HepG2 (cell line): ENCODE results near the gene SLC45A2. TPM values are rescaled to one million over a fixed set of nuclear protein-coding genes. Genes with fewer than 3 reads are reported as not detected.
A peak's percentile ranks its signal among the peaks of the same experiment; 100 is the strongest.

ENCODE experiments used
- ATAC-seq: fragments of 200-7000 bp; cut with Tn5 transposase; 3 replicates; pipeline ENCODE4 v1.9.1; 2020; ENCODE audit warnings: mild to moderate bottlenecking, moderate library complexity
- BruUV-seq: library from RNA; stranded (reverse); fragments of 400-500 nt; replicated peaks from 2 replicates; lab custom pipeline; 2021; lab: Mats Ljungman, UMichigan
- CTCF ChIA-PET: fragments of 300-600 bp; formaldehyde crosslinking; extraction: SDS; loops from one replicate; lab custom pipeline; 2021; ENCODE audit warnings: low total read pairs, inconsistent platforms, low intra/inter-chr PET ratio; lab: Yijun Ruan, JAX
- POLR2A ChIA-PET: fragments of 350-600 bp; sonication (Branson Sonifier 250); formaldehyde crosslinking; loops from one replicate; lab custom pipeline; 2020; ENCODE audit warnings: antibody characterized with exemption, inconsistent platforms; lab: Yijun Ruan, JAX
- DNase-seq: peaks from one replicate; pipeline ENCODE4 v3.0.0-alpha.2; 2015; ENCODE audit warnings: low spot score
- FAIRE-seq: peaks from 3 replicates; lab custom pipeline; 2011; peaks lifted over from hg19 to GRCh38; lab: Jason Lieb, UNC
- H2AFZ ChIP-seq: one replicate; pipeline ENCODE4 v1.6.1; 2011; ENCODE audit warnings: low read length, inconsistent platforms
- H3K27ac ChIP-seq: fragments of 300-600 bp; 3 replicates; pipeline ENCODE4 v1.8.0; 2011; ENCODE audit warnings: mixed run types, mild to moderate bottlenecking, mixed read lengths, low read length, inconsistent platforms; ENCODE audit not compliant: insufficient read depth; ENCODE audit errors: extremely low read length
- H3K27me3 ChIP-seq, 2 experiments: fragments of 200-600 bp in 1 of 2; 2 replicates in 1 of 2; 3 replicates in 1 of 2; pipeline versions ENCODE4 v1.6.0 to v1.8.0; 2011; ENCODE audit warnings: low read length in 2 of 2, mild to moderate bottlenecking in 2 of 2, moderate library complexity in 2 of 2, inconsistent platforms in 1 of 2; ENCODE audit not compliant: insufficient read depth in 2 of 2, control insufficient read depth in 1 of 2
- H3K36me3 ChIP-seq, 2 experiments: fragments of 200-600 bp in 1 of 2; replicated peaks in 1 of 2; 2 replicates in 1 of 2; 3 replicates in 1 of 2; pipeline versions ENCODE4 v1.5.1 to v1.8.0; 2011; ENCODE audit warnings: low read length in 2 of 2, inconsistent platforms in 1 of 2; ENCODE audit not compliant: insufficient read depth in 2 of 2, control insufficient read depth in 1 of 2
- H3K4me1 ChIP-seq: 2 replicates; pipeline ENCODE4 v1.5.1; 2012; ENCODE audit warnings: low read length, inconsistent platforms; ENCODE audit not compliant: insufficient read depth
- H3K4me2 ChIP-seq: 2 replicates; pipeline ENCODE4 v1.6.0; 2011; ENCODE audit warnings: low read depth, low read length, inconsistent platforms
- H3K4me3 ChIP-seq, 3 experiments: fragments of 200-600 bp in 1 of 3; sonication (generic), shearing (Covaris generic) in 1 of 3; replicated peaks in 1 of 3; 2 replicates each; pipeline ENCODE4 v1.5.1; 2011 to 2016; ENCODE audit warnings: low read length in 3 of 3, inconsistent platforms in 2 of 3, low read depth in 2 of 3, mild to moderate bottlenecking in 2 of 3, control low read depth in 1 of 3, mixed read lengths in 1 of 3; ENCODE audit not compliant: insufficient read depth in 1 of 3
- H3K79me2 ChIP-seq: one replicate; pipeline ENCODE4 v1.6.1; 2011; ENCODE audit warnings: low read length, inconsistent platforms; ENCODE audit not compliant: insufficient read depth
- H3K9ac ChIP-seq: 2 replicates; pipeline ENCODE4 v1.6.0; 2011; ENCODE audit warnings: mild to moderate bottlenecking, low read depth, low read length, inconsistent platforms; ENCODE audit not compliant: insufficient read depth
- H3K9me3 ChIP-seq: 2 replicates; pipeline ENCODE4 v1.5.1; 2012; ENCODE audit warnings: mild to moderate bottlenecking, low read length
- H4K20me1 ChIP-seq: 2 replicates; pipeline ENCODE4 v1.6.0; 2011; ENCODE audit warnings: inconsistent platforms, mild to moderate bottlenecking, low read length, moderate library complexity; ENCODE audit not compliant: insufficient read depth
- CC2D1A ChIP-seq: sonication (generic); formaldehyde crosslinking; IDR thresholded peaks from 2 replicates; pipeline ENCODE4 v1.8.1; 2023; ENCODE audit warnings: mild to moderate bottlenecking, missing genetic modification reagents
- CREM ChIP-seq, 2 experiments: sonication (generic) in 1 of 2; formaldehyde crosslinking in 1 of 2; IDR thresholded peaks; 2 replicates each; pipeline versions ENCODE4 v1.4.0 to v1.6.1; 2016 to 2020; ENCODE audit warnings: antibody characterized with exemption in 1 of 2, mild to moderate bottlenecking in 1 of 2, missing genetic modification reagents in 1 of 2
- HNRNPK ChIP-seq: fragments of 200-400 bp; formaldehyde crosslinking; IDR thresholded peaks from 2 replicates; pipeline ENCODE4 v1.6.1; 2018; ENCODE audit warnings: low read length, low read depth, moderate library complexity, mild to moderate bottlenecking; ENCODE audit not compliant: poor library complexity, severe bottlenecking
- JUND ChIP-seq: sonication (generic); formaldehyde crosslinking; IDR thresholded peaks from 2 replicates; pipeline ENCODE4 v1.8.0; 2022; ENCODE audit warnings: mild to moderate bottlenecking, missing genetic modification reagents
- MTA3 ChIP-seq: sonication (generic); formaldehyde crosslinking; IDR thresholded peaks from 2 replicates; pipeline ENCODE4 v1.4.0; 2020; ENCODE audit warnings: missing genetic modification reagents
- SIX1 ChIP-seq: sonication (generic); formaldehyde crosslinking; IDR thresholded peaks from 2 replicates; pipeline ENCODE4 v1.4.0; 2020; ENCODE audit warnings: missing genetic modification reagents, borderline replicate concordance
- ZNF20 ChIP-seq: sonication (generic); formaldehyde crosslinking; IDR thresholded peaks from 2 replicates; pipeline ENCODE4 v1.4.0; 2020; ENCODE audit warnings: mild to moderate bottlenecking, moderate library complexity, missing genetic modification reagents
- ZNF382 ChIP-seq: sonication (generic); formaldehyde crosslinking; IDR thresholded peaks from 2 replicates; pipeline ENCODE4 v1.5.0; 2020; ENCODE audit warnings: missing genetic modification reagents, mild to moderate bottlenecking, borderline replicate concordance
- ZNF713 ChIP-seq: sonication (generic); formaldehyde crosslinking; IDR thresholded peaks from 2 replicates; pipeline ENCODE4 v1.4.0; 2020; ENCODE audit warnings: mild to moderate bottlenecking, missing genetic modification reagents
- WGBS: methylation state at CpG from one replicate; pipeline ENCODE4 v1.1.6; 2017; ENCODE audit warnings: low lambda C conversion rate; 5-methylcytosine and 5-hydroxymethylcytosine counted together
- in situ Hi-C: cut with HindIII; loops from 2 replicates; pipeline ENCODE4 v1.10.0; 2017; ENCODE audit warnings: low pct_unique_long_range_greater_than_20kb; ENCODE audit not compliant: extremely low pct_ligation_motif_present
- intact Hi-C: fragments of 100-400 bp; cut with micrococcal nuclease; formaldehyde crosslinking; loops from one replicate; pipeline ENCODE4 v1.10.0; 2022; ENCODE audit not compliant: unreplicated experiment
- polyA plus RNA-seq, 8 experiments: library from polyadenylated mRNA; depleted of rRNA in 3 of 8; stranded (reverse) in 7 of 8; unstranded in 1 of 8; fragments of >200 nt; fragmentation: Illumina TruSeq in 4 of 8; extraction: Trizol in 4 of 8; gene quantifications; 2 replicates each; pipeline versions ENCODE4 v1.2.1 to v1.2.3, GENCODE V29; 2011 to 2016; ENCODE audit warnings: low read depth in 4 of 8, missing spikeins in 1 of 8, mixed read lengths in 1 of 8; ENCODE audit not compliant: insufficient read depth in 1 of 8
- total RNA-seq, 5 experiments: library from RNA; depleted of rRNA; stranded (reverse); fragments of >200 nt; fragmentation: Illumina TruSeq; extraction: Trizol; gene quantifications; 2 replicates each; pipeline ENCODE4 v1.2.3, GENCODE V29; 2016; ENCODE audit warnings: low read depth in 1 of 5
- TF ChIP-seq, protein P1 (sequence below): sonication (generic); formaldehyde crosslinking; IDR thresholded peaks from 2 replicates; pipeline ENCODE4 v1.5.0; 2020; ENCODE audit warnings: mild to moderate bottlenecking, missing genetic modification reagents
- TF ChIP-seq, protein P2 (sequence below): sonication (generic); formaldehyde crosslinking; conservative IDR thresholded peaks from 2 replicates; pipeline ENCODE4 v1.4.0; 2020; ENCODE audit warnings: mild to moderate bottlenecking, missing genetic modification reagents, moderate library complexity

The SLC45A2 gene
- total and polyA plus RNA-seq, 2 of the 13 experiments (the other 11 are each of a cell fraction or from before 2014, with no cell fraction given), result 0.22 to 0.24 TPM

DNA sequence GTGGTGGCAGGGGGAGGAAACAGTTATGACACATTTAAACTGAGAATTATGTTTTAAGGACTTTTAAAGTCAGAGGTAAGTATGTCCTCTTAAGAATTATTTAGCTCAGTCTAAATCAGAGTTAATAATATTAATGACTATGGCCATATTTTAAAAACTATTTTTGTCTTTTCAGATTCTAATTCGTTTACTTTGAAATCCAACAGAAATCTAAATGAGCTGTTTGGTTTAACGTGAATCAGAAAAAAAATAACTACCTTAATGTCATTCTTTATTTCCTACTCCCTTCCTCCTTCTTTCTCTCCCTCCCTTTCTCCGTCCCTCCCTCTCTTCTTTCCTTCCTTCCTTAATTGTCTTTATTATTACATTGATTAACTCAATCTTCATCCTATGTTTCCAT is 43.9 kb upstream of the SLC45A2 start:
- Histone ChIP-seq H2AFZ (no peak overlapping the region), H3K27ac (no peak overlapping the region), H3K79me2 (no peaks in the 10 kb centered on the region), H3K9me3 (no peaks in the 10 kb centered on the region), H3K4me2 (no peak overlapping the region), H3K27me3 (no peaks in the 10 kb centered on the region), H4K20me1 (no peaks in the 10 kb centered on the region), H3K4me3 (no peak overlapping the region), H3K9ac (no peak overlapping the region), H3K36me3 (peaks cover 3 to 18% of the 10 kb centered on the region in 2 experiments; a peak in 4 of 5 replicates), H3K4me1 (peaks cover 15% of the 10 kb centered on the region)
- WGBS, result 90% methylated on average over 3 of the region's 3 CpGs
- intact Hi-C loops (no loop called here), in situ Hi-C loops (no loop called here)
- BruUV-seq, result no TSS peak
- FAIRE-seq, result no peak
- ChIA-PET POLR2A (interaction anchor here (1.8 kb wide), 1 partner anchor 20 kb away, joined by 8 read pairs; the partner anchor contains the start of gene AMACR), CTCF (no interaction called here)
- no peak for ATAC-seq
- DNase-seq, result no peak
- TF ChIP-seq ZNF713 (CRISPR knock-in tag) (no peak), HNRNPK (peak; percentile 78)

DNA sequence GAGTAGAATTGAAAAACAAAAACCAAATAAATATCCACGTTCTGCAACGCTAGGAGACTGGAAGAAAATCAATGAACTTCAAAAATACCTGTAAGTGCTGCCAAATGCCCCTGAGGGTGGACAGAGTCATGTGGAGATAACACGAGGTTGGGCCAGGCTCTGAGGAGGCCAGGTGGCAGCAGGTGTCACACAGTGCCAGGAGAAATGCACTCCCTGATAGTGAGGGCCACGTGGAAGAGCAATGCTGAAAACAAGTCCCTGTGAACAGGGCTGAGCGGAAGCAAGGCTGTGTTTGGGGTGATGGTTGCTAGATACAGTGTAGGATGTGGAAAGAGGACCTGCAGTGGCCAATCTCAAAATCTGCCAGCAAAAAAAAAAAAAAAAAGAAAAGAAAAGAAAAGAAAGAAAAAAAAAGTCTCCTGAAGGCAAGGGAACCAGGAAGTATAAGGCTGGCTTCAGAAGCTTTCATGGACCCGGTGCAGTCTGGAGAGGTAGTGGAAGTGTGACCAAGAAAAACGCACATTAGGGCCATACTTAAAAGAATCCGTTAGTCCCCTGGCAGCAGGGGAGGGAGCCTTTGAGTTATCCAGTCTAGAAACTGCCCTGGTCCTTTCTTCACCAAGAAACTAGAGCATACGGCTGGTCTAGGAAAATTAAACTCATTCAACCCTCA is 41.7 kb upstream of the SLC45A2 start:
- Histone ChIP-seq H3K9me3 (no peaks in the 10 kb centered on the region), H3K27ac (no peak overlapping the region), H3K9ac (no peak overlapping the region), H3K4me1 (peaks cover 10% of the 10 kb centered on the region), H3K36me3 (peaks cover 0 to 18% of the 10 kb centered on the region in 2 experiments; a peak in 2 of 5 replicates), H3K4me3 (no peak overlapping the region), H2AFZ (no peak overlapping the region), H3K4me2 (no peak overlapping the region), H3K27me3 (no peaks in the 10 kb centered on the region), H4K20me1 (no peaks in the 10 kb centered on the region), H3K79me2 (no peaks in the 10 kb centered on the region)
- ChIA-PET POLR2A (no interaction called here), CTCF (no interaction called here)
- in situ Hi-C loops, result no loop called here
- intact Hi-C loops, result no loop called here
- FAIRE-seq (no peak), ATAC-seq (no peak), DNase-seq (no peak)
- 95% methylated on average over 9 of the region's 9 CpGs for WGBS
- BruUV-seq, result no TSS peak
- TF ChIP-seq CC2D1A (CRISPR knock-in tag) (no peak), ZNF20 (CRISPR knock-in tag) (no peak), JUND (CRISPR knock-in tag) (no peak), MTA3 (CRISPR knock-in tag) (no peak), CREM (IDR thresholded peaks at IDR 0.05) (no peak), CREM (CRISPR knock-in tag; IDR thresholded peaks at IDR 0.05) (no peak), ZNF382 (no peak), SIX1 (CRISPR knock-in tag) (no peak)
- TF ChIP-seq, protein P1, sequence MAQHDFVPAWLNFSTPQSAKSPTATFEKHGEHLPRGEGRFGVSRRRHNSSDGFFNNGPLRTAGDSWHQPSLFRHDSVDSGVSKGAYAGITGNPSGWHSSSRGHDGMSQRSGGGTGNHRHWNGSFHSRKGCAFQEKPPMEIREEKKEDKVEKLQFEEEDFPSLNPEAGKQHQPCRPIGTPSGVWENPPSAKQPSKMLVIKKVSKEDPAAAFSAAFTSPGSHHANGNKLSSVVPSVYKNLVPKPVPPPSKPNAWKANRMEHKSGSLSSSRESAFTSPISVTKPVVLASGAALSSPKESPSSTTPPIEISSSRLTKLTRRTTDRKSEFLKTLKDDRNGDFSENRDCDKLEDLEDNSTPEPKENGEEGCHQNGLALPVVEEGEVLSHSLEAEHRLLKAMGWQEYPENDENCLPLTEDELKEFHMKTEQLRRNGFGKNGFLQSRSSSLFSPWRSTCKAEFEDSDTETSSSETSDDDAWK (CRISPR knock-in tag), result no peak
- TF ChIP-seq, protein P2, sequence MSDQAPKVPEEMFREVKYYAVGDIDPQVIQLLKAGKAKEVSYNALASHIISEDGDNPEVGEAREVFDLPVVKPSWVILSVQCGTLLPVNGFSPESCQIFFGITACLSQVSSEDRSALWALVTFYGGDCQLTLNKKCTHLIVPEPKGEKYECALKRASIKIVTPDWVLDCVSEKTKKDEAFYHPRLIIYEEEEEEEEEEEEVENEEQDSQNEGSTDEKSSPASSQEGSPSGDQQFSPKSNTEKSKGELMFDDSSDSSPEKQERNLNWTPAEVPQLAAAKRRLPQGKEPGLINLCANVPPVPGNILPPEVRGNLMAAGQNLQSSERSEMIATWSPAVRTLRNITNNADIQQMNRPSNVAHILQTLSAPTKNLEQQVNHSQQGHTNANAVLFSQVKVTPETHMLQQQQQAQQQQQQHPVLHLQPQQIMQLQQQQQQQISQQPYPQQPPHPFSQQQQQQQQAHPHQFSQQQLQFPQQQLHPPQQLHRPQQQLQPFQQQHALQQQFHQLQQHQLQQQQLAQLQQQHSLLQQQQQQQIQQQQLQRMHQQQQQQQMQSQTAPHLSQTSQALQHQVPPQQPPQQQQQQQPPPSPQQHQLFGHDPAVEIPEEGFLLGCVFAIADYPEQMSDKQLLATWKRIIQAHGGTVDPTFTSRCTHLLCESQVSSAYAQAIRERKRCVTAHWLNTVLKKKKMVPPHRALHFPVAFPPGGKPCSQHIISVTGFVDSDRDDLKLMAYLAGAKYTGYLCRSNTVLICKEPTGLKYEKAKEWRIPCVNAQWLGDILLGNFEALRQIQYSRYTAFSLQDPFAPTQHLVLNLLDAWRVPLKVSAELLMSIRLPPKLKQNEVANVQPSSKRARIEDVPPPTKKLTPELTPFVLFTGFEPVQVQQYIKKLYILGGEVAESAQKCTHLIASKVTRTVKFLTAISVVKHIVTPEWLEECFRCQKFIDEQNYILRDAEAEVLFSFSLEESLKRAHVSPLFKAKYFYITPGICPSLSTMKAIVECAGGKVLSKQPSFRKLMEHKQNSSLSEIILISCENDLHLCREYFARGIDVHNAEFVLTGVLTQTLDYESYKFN (CRISPR knock-in tag), result no peak
